HG02798 (cell line): ENCODE results near the gene PEX5.
"Not testable (repeated sequence)": the region's sequence is repeated elsewhere in the genome, so short reads cannot be mapped to it uniquely, and the experiment has no call there.

Experiments
- ATAC-seq: cut with Tn5 transposase; IDR thresholded peaks from one replicate; pipeline ENCODE4 v1.9.1; 2021; ENCODE audit warnings: mild to moderate bottlenecking; ENCODE audit not compliant: unreplicated experiment, poor library complexity

Gene PEX5

DNA sequence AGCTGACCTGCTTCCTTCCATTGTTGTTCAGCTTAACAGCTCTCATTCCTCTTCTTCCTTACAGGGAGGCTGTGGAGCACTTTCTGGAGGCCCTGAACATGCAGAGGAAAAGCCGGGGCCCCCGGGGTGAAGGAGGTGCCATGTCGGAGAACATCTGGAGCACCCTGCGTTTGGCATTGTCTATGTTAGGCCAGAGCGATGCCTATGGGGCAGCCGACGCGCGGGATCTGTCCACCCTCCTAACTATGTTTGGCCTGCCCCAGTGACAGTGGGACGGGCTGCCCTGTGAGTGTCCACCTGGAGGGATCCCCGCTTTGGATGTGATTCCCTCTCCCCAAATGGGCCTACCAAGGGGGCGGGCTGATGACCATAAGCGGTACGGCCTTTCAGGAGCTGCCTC is 20.5 kb downstream of the PEX5 start:
- ATAC-seq = no peak

DNA sequence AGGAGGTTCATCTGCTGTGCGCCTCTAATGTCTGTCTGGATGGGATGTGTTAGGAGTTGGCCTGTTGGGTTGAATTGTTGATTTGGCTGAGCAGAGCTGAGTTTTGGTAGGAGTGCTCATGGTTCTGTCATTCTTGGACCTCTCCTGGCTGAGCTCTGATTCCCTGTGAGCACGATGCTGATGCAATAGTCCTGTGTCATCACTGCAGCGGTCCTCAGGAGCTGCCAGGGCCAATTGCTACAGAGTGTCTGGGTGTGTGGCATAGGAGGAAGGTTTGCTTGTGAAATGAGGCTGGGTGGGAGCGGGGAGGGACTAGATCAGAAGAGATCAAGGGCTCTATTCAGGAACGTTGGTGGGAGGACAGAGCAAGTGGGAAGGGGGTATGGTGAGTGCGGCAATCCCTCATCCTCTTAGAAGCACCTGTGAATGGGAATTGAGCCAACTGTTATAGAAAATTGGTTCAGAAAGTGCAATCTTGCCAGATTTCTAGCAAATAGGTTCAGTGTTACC is 21.2 kb downstream of the PEX5 start:
- no peak for ATAC-seq

DNA sequence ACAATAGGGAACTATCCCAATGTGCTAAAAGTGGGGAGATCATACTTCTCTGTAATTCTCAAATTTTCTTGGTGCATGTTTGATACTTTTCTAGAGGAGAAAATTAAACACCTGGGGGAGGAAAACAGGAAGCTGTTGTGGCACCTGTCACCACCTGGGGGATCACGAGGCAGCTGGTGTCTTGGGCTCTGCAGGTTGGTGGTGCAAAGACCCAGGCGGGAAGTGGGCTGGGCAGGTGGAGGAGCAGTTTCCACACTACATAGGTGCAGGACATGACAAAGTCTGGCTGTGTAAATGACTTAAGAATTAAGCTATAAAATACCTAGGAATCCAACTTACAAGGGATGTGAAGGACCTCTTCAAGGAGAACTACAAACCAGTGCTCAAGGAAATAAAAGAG is 23.2 kb downstream of the PEX5 start:
- ATAC-seq = no peak

DNA sequence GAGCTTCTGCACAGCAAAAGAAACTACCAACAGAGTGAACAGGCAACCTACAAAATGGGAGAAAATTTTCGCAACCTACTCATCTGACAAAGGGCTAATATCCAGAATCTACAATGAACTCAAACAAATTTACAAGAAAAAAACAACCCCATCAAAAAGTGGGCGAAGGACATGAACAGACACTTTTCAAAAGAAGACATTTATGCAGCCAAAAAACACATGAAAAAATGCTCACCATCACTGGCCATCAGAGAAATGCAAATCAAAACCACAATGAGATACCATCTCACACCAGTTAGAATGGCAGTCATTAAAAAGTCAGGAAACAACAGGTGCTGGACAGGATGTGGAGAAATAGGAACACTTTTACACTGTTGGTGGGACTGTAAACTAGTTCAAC is 24.3 kb downstream of the PEX5 start:
- ATAC-seq = not testable (repeated sequence)

DNA sequence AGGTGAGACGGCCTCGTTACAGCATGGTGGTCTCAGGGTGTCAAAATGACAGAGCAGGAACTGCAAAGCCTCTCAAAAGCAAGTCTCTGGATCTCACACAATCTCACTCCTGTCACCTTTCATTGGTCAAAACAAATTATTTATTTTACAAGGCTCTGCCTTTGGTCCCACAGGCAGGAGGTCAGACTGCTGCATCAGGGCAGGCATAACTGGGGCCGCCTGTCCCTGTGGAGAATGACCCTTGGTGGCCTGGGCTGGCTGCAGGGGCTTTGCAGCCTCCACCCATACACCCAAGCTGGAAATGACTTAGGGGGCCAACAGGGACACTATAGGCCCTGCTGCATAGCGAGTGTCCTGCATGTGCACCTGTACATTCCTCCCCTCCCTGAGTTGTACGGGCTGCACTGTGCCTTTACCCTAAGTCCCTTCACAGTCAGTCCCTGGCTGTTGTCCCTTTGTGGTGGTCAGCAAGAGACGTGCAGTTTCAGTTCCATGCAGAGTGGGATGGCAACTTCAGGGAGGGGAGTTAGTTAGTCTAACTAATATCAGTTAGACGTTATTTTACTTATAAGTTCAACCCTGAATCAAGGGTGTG is 28.1 kb downstream of the PEX5 start:
- no peak for ATAC-seq

DNA sequence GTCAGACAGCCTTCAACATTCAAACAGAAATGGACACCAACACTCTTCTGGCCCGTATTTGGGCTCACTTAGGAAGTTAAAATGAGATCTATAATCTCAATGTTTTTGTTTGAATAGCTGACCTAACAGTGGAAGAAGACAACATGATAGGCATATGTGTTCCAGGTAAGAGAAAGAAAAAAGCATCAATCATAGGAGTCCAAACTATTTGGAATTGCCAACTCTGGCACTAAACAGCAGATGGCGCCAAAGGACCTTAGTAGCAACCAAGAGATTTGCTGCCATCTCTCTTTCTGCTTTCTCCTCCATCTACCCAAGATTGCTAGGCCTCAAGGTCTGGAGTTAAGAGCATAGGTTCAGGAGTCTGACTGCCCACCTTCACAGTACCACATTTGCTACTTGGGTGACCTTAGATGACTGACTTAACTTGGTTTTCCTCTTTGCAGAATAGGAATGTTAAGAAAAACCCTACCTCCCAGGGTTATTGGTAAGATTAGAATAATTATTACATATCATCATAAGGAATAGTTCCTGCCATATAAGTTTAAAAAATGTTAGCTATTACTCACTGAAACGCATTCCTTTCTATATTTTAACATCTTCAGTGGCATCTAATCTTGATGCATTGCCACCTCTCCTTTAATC is 30.2 kb downstream of the PEX5 start:
- no peak for ATAC-seq

DNA sequence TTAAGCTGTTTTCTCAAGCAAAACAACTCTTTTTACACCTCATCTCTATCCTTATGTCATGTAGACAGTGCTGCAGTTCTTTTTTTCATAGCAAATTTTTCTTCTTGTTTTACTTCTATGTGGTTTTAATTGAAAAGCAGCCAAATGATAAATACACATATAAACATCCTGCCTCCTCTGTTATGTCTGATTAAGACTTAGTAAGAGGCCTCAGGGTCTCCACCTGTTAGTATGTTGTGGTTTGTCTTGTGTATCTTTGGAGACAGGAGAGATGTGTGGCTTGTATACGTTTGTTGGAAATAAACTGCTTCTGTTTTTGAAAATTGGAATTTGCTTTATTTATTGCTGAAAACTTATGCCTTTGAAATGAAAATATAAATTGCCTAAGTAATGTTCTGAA is 32.0 kb downstream of the PEX5 start:
- no peak for ATAC-seq

DNA sequence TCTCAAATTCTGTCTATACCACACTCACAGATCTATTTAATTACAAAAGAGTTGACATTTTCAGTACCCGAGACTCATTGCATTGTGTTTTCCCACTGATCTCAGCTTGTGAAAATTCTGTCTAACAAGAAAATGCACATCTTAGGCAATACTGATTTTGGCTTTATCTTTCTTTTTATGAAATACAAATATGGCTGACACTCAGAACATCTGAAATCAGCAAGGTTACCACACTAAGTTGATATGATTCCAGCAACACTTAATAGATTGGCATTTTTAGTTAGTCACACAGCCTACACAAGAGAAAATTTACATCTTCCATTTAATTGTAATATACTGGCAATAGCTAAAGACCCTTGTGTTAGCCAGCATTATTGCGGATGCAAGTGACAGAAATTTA is 40.3 kb downstream of the PEX5 start:
- no peak for ATAC-seq

DNA sequence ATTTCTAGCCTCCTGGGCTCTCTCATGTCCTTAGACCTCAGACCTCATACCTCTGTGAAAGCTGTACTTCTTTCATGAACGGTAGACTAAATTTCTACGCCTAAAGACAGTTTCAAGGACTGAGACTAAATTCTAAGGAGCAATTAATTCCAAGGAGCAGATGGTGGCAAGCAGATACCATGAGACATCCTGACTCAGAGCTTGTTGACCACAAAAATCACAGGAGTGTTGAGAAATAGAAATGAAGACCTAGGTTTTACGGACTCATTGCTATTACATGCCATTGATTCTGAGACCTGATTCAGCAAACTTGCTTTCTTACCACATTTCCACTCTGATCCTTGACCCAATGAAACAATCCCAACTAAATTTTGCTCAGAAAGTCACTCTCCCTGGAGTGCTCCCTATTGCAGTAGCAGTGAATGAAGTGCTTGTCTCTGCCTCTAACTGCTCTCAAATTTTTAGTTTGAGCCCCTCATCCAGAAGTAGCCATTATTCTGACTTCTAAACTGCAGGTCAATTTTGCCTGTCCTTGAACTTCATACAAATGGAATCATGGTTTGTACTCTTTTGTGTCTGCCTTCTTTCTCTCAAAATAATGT is 52.0 kb downstream of the PEX5 start:
- no peak for ATAC-seq

DNA sequence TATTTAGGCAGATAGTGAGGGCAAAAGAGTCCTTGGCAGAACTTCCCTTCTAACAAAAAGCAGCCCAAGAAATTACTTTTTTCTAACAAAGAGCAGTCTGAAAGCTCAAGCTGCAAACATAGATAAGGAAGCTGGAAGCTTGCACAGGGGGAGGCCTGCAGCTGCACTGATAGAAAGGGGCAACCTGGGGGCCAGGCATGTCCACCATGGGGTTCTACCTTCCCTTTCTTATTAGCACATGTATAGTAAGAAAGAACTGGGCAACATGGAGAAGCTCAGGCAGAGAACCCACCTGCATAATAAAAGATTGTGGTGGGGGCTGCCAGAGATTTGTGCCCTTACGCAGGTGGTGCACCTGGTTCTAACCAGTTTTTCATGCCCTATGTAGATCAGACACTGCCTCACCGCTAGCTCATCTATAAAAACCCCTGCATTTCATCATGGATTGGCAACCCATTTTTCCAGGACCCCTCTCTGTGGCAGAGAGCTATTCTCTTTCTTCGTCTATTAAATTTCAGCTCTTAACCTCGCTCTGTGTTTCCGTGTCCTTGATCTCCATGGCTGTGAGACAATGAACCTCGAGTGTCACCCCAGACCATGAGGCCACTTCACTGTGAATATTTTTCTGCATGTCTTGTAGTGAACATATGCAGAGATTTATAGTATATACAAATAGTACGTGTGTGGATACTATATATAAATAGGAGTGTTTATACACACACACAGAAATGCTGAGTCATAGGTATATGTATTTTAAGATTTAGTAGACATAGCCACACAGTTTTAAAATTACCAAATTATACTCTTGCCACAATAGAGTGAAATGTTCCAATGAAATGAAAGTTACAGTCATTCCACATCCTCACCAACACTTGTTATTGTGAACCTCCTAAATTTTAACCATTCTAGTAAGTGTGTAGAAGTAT is 53.0 kb downstream of the PEX5 start:
- no peak for ATAC-seq

DNA sequence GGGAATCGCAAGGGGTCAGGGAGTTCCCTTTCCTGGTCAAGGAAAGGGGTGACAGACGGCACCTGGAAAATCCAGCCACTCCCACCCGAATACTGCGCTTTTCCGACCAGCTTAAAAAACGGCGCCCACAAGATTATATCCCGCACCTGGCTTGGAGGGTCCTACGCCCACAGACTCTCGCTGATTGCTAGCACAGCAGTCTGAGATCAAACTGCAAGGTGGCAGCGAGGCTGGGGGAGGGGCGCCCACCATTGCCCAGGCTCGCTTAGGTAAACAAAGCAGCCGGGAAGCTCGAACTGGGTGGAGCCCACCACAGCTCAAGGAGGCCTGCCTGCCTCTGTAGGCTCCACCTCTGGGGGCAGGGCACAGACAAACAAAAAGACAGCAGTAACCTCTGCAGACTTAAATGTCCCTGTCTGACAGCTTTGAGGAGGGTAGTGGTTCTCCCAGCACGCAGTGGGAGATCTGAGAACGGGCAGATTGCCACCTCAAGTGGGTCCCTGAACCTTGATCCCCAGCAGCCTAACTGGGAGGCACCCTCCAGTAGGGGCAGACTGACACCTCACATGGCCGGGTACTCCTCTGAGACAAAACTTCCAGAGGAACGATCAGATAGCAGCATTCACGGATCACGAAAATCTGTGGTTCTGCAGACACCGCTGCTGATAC is 62.0 kb downstream of the PEX5 start:
- ATAC-seq = not testable (repeated sequence)

DNA sequence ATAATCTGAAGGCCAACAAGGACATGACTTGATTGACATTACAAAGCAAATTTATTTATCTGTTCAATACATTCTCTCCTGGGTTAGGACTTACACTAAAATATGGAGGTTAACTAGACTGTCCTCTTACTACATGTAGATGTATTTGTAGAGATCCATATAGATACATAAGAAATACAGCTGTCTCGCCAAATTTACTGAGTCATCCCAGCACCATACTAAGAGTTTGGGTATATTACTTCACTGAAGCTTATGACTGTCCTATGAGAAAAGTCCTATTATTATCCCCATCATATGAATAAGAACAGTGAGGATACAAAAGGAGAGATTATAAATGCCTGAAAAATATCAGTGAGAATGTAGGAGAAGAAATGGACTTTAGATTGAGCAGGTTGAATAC is 69.6 kb downstream of the PEX5 start:
- ATAC-seq = no peak
